Neural crest cell (in vitro differentiated cells): ENCODE results near the gene TUBA3D. TPM values are rescaled to one million over a fixed set of nuclear protein-coding genes. Genes with fewer than 3 reads are reported as not detected.
"Not testable (repeated sequence)": the region's sequence is repeated elsewhere in the genome, so short reads cannot be mapped to it uniquely, and the experiment has no call there.

Experiments used
- DNase-seq: peaks from one replicate; pipeline ENCODE4 v3.0.0; 2021; ENCODE audit warnings: low read depth, mixed read lengths, low spot score
- H3K27ac Mint-ChIP-seq: one replicate; pipeline ENCODE4 v1.8.0; 2021; ENCODE audit warnings: mild to moderate bottlenecking, mixed read lengths; ENCODE audit not compliant: unreplicated experiment
- H3K27me3 Mint-ChIP-seq: 2 replicates; pipeline ENCODE4 v1.8.0; 2021; ENCODE audit warnings: low read depth, mild to moderate bottlenecking, mixed read lengths
- H3K36me3 Mint-ChIP-seq: 2 replicates; pipeline ENCODE4 v1.8.0; 2021; ENCODE audit warnings: low read depth, mild to moderate bottlenecking, mixed read lengths
- H3K4me1 Mint-ChIP-seq: 2 replicates; pipeline ENCODE4 v1.8.0; 2021; ENCODE audit warnings: mixed read lengths
- H3K4me3 Mint-ChIP-seq: one replicate; pipeline ENCODE4 v1.8.0; 2021; ENCODE audit warnings: mild to moderate bottlenecking, mixed read lengths
- H3K9me3 Mint-ChIP-seq: 2 replicates; pipeline ENCODE4 v1.8.0; 2021; ENCODE audit warnings: mixed read lengths
- CTCF ChIP-seq: fragments of 200-600 bp; sonication (generic); conservative IDR thresholded peaks from 2 replicates; pipeline ENCODE4 v1.5.0; 2021; ENCODE audit warnings: antibody characterized with exemption, mild to moderate bottlenecking
- long read RNA-seq: library from polyadenylated mRNA; unstranded; transcript quantifications from one replicate; pipeline ENCODE4 v2.0.0, GENCODE V29; 2020
- total RNA-seq: library from RNA; stranded (reverse); gene quantifications from 2 replicates; pipeline ENCODE4 v1.2.1, GENCODE V29; 2021

TUBA3D gene
- total RNA-seq = not detected in 2 replicates
- long read RNA-seq = 0 reads

GRCh38 chr2:131475831-131476230 lies at the start of gene TUBA3D:
Gene TUBA3D (plus strand): TSS chr2:131476119. CDS start chr2:131476200, 81 bp downstream.
- Mint-ChIP-seq H3K27ac (no peak within 1 kb of the TSS), H3K4me1 (no peaks in the 10 kb centered on the region), H3K9me3 (no peaks in the 10 kb centered on the region), H3K4me3 (no peak within 1 kb of the TSS), H3K27me3 (no peaks in the 10 kb centered on the region), H3K36me3 (peaks cover 10% of the 10 kb centered on the region)
- DNase-seq = no peak
- TF ChIP-seq CTCF = no peak

- Mint-ChIP-seq H3K4me1 (no peaks in the 10 kb centered on the region), H3K27me3 (peaks cover 87% of the 10 kb centered on the region), H3K36me3 (peaks cover 6% of the 10 kb centered on the region), H3K27ac (no peak overlapping the region), H3K4me3 (peak overlapping the region; percentile 48), H3K9me3 (no peaks in the 10 kb centered on the region)
- DNase-seq = no peak
- no peak for TF ChIP-seq CTCF
Measured at GRCh38 chr2:131426727-131427126, 49.2 kb upstream of the TUBA3D start.

- TF ChIP-seq CTCF = no peak
- no peak for DNase-seq
Measured at GRCh38 chr2:131431336-131431735, 44.6 kb upstream of the TUBA3D start.

GRCh38 chr2:131440742-131441468 lies 35.0 kb upstream of the TUBA3D start:
- DNase-seq, H3K9me3 Mint-ChIP-seq, H3K27ac Mint-ChIP-seq, H3K4me3 Mint-ChIP-seq, H3K36me3 Mint-ChIP-seq, H3K4me1 Mint-ChIP-seq, H3K27me3 Mint-ChIP-seq: not testable (repeated sequence)

More at GRCh38 chr2:131431336-131431735, 44.6 kb upstream of the TUBA3D start:
- no peak overlapping the region for H3K27ac Mint-ChIP-seq
- no peaks in the 10 kb centered on the region for H3K9me3 Mint-ChIP-seq
- no peak overlapping the region for H3K4me3 Mint-ChIP-seq
- no peaks in the 10 kb centered on the region for H3K36me3 Mint-ChIP-seq
- H3K27me3 Mint-ChIP-seq = peaks cover 70% of the 10 kb centered on the region
- H3K4me1 Mint-ChIP-seq = no peaks in the 10 kb centered on the region

GRCh38 chr2:131444736-131445514 lies 31.0 kb upstream of the TUBA3D start:
- not testable (repeated sequence) for H3K36me3 Mint-ChIP-seq, DNase-seq, H3K27ac Mint-ChIP-seq, H3K9me3 Mint-ChIP-seq, H3K4me1 Mint-ChIP-seq, H3K4me3 Mint-ChIP-seq, H3K27me3 Mint-ChIP-seq

GRCh38 chr2:131445515-131445797 lies 30.5 kb upstream of the TUBA3D start:
- not testable (repeated sequence) for H3K27me3 Mint-ChIP-seq, H3K27ac Mint-ChIP-seq, H3K9me3 Mint-ChIP-seq, DNase-seq, H3K4me3 Mint-ChIP-seq, H3K36me3 Mint-ChIP-seq, H3K4me1 Mint-ChIP-seq

- Mint-ChIP-seq H3K4me1 (no peaks in the 10 kb centered on the region), H3K9me3 (no peaks in the 10 kb centered on the region), H3K36me3 (no peaks in the 10 kb centered on the region), H3K27me3 (no peaks in the 10 kb centered on the region), H3K27ac (no peak overlapping the region), H3K4me3 (no peak overlapping the region)
- no peak for TF ChIP-seq CTCF
- DNase-seq = no peak
Measured at GRCh38 chr2:131445896-131446295, 30.0 kb upstream of the TUBA3D start.

- H3K4me3 Mint-ChIP-seq, DNase-seq, H3K4me1 Mint-ChIP-seq, H3K27ac Mint-ChIP-seq, H3K27me3 Mint-ChIP-seq, H3K36me3 Mint-ChIP-seq, H3K9me3 Mint-ChIP-seq: not testable (repeated sequence)
Measured at GRCh38 chr2:131447981-131448380, 27.9 kb upstream of the TUBA3D start.

- H3K27ac Mint-ChIP-seq, H3K4me1 Mint-ChIP-seq, H3K4me3 Mint-ChIP-seq, DNase-seq, H3K9me3 Mint-ChIP-seq, H3K27me3 Mint-ChIP-seq, H3K36me3 Mint-ChIP-seq: not testable (repeated sequence)
Measured at GRCh38 chr2:131451265-131451949, 24.5 kb upstream of the TUBA3D start.
